ENCODE results near the gene TRIM52. TPM values are rescaled to one million over a fixed set of nuclear protein-coding genes. Genes with fewer than 3 reads are reported as not detected.

The TRIM52 gene
- total RNA-seq, 2 donors from 2014 or later: 5.3 to 5.9 TPM

GRCh38 chr5:181218795-181219124 is 42.2 kb downstream of the TRIM52 start:
- Histone ChIP-seq H3K36me3 (ENCODE audit: control insufficient read depth, insufficient read depth, low read length) (no peaks in the 10 kb centered on the region), H3K9me3 (ENCODE audit: control insufficient read depth, low read length) (no peaks in the 10 kb centered on the region), H3K27me3 (ENCODE audit: control insufficient read depth, insufficient read depth, low read length, poor library complexity, severe bottlenecking) (peaks cover 10% of the 10 kb centered on the region), H3K27ac (ENCODE audit: low read depth, low read length) (no peak overlapping the region), H3K4me1 (ENCODE audit: control insufficient read depth, insufficient read depth, low read length) (no peaks in the 10 kb centered on the region), H3K4me3 (ENCODE audit: low read length) (peak overlapping the region; percentile 90), H3K9ac (ENCODE audit: extremely low read depth, low read length, poor library complexity, severe bottlenecking) (peak overlapping the region; percentile 11)
- no peak for DNase-seq
- H3K4me1 Mint-ChIP-seq: no peaks in the 10 kb centered on the region
- 52 to 75% methylated on average over 8 to 9 of the region's 10 CpGs for WGBS, 2 experiments (ENCODE audit: insufficient coverage in 1 of 2, insufficient read length in 1 of 2)
- no peaks in the 10 kb centered on the region for H3K9me3 Mint-ChIP-seq
- H3K27me3 Mint-ChIP-seq (ENCODE audit: insufficient read depth): peaks cover 33% of the 10 kb centered on the region
- H3K27ac Mint-ChIP-seq: no peak overlapping the region
- no peak for TF ChIP-seq CTCF (conservative IDR thresholded peaks at IDR 0.05)
- H3K4me3 Mint-ChIP-seq: peak overlapping the region; percentile 57
- no peaks in the 10 kb centered on the region for H3K36me3 Mint-ChIP-seq (ENCODE audit: low read depth)

- Histone ChIP-seq H3K27me3 (ENCODE audit: control insufficient read depth, insufficient read depth, low read length, poor library complexity, severe bottlenecking) (peaks cover 20% of the 10 kb centered on the region), H3K4me1 (ENCODE audit: control insufficient read depth, insufficient read depth, low read length) (no peaks in the 10 kb centered on the region), H3K9me3 (ENCODE audit: control insufficient read depth, low read length) (no peaks in the 10 kb centered on the region), H3K27ac (ENCODE audit: low read depth, low read length) (no peak overlapping the region), H3K36me3 (ENCODE audit: control insufficient read depth, insufficient read depth, low read length) (no peaks in the 10 kb centered on the region), H3K4me3 (ENCODE audit: low read length) (peak overlapping the region; percentile 90), H3K9ac (ENCODE audit: extremely low read depth, low read length, poor library complexity, severe bottlenecking) (no peak overlapping the region)
- peak overlapping the region; percentile 35 for H3K27ac Mint-ChIP-seq
- H3K9me3 Mint-ChIP-seq: no peaks in the 10 kb centered on the region
- peaks cover 42% of the 10 kb centered on the region for H3K27me3 Mint-ChIP-seq (ENCODE audit: insufficient read depth)
- peaks cover 2% of the 10 kb centered on the region for H3K4me1 Mint-ChIP-seq
- TF ChIP-seq CTCF (conservative IDR thresholded peaks at IDR 0.05): no peak
- no peaks in the 10 kb centered on the region for H3K36me3 Mint-ChIP-seq (ENCODE audit: low read depth)
- no peak for DNase-seq
- 9 to 13% methylated on average over 11 to 13 of the region's 13 CpGs for WGBS, 2 experiments (ENCODE audit: insufficient coverage in 1 of 2, insufficient read length in 1 of 2)
- peak overlapping the region; percentile 57 for H3K4me3 Mint-ChIP-seq
Observed at GRCh38 chr5:181217803-181218062, 43.2 kb downstream of the TRIM52 start.

GRCh38 chr5:181217111-181217802 is 43.7 kb downstream of the TRIM52 start:
- peak overlapping the region; percentile 90 for H3K4me3 ChIP-seq (ENCODE audit: low read length)
- no peaks in the 10 kb centered on the region for H3K36me3 ChIP-seq (ENCODE audit: control insufficient read depth, insufficient read depth, low read length)
- peak overlapping the region; percentile 35 for H3K27ac Mint-ChIP-seq
- peaks cover 23% of the 10 kb centered on the region for H3K27me3 ChIP-seq (ENCODE audit: control insufficient read depth, insufficient read depth, low read length, poor library complexity, severe bottlenecking)
- H3K9me3 Mint-ChIP-seq: no peaks in the 10 kb centered on the region
- H3K27ac ChIP-seq (ENCODE audit: low read depth, low read length): no peak overlapping the region
- no peaks in the 10 kb centered on the region for H3K9me3 ChIP-seq (ENCODE audit: control insufficient read depth, low read length)
- H3K4me1 ChIP-seq (ENCODE audit: control insufficient read depth, insufficient read depth, low read length): no peaks in the 10 kb centered on the region
- DNase-seq: peak; percentile 88
- H3K4me3 Mint-ChIP-seq: peak overlapping the region; percentile 57
- no peaks in the 10 kb centered on the region for H3K36me3 Mint-ChIP-seq (ENCODE audit: low read depth)
- H3K27me3 Mint-ChIP-seq (ENCODE audit: insufficient read depth): peaks cover 44% of the 10 kb centered on the region
- peak; percentile 55 for TF ChIP-seq CTCF (conservative IDR thresholded peaks at IDR 0.05)
- peaks cover 2% of the 10 kb centered on the region for H3K4me1 Mint-ChIP-seq
- no peak overlapping the region for H3K9ac ChIP-seq (ENCODE audit: extremely low read depth, low read length, poor library complexity, severe bottlenecking)
- WGBS, 2 experiments (ENCODE audit: insufficient coverage in 1 of 2, insufficient read length in 1 of 2): 2% methylated on average over 27 to 46 of the region's 46 CpGs
